ENCODE data around the gene CLCNKA.
A peak's percentile ranks its signal among the peaks of the same experiment; 100 is the strongest.

CLCNKA gene

GRCh38 chr1:16063226-16063829 is 41.5 kb downstream of the CLCNKA start:
- no peak for DNase-seq (ENCODE audit: low read depth, low spot score)

GRCh38 chr1:16063921-16064320 is 42.1 kb downstream of the CLCNKA start:
- no peak for DNase-seq (ENCODE audit: low read depth, low spot score)

GRCh38 chr1:16064536-16065268 is 42.9 kb downstream of the CLCNKA start:
- DNase-seq (ENCODE audit: low read depth, low spot score) = no peak

GRCh38 chr1:16065269-16065576 is 43.4 kb downstream of the CLCNKA start:
- DNase-seq (ENCODE audit: low read depth, low spot score) = no peak

- no peak for DNase-seq (ENCODE audit: low read depth, low spot score)
Measured at GRCh38 chr1:16066245-16066644, 44.4 kb downstream of the CLCNKA start.

GRCh38 chr1:16067127-16067768 is 45.4 kb downstream of the CLCNKA start:
- DNase-seq (ENCODE audit: low read depth, low spot score) = no peak

GRCh38 chr1:16067933-16068332 is 46.1 kb downstream of the CLCNKA start:
- no peak for DNase-seq (ENCODE audit: low read depth, low spot score)

- DNase-seq (ENCODE audit: low read depth, low spot score) = no peak
Measured at GRCh38 chr1:16068356-16069270, 46.8 kb downstream of the CLCNKA start.

GRCh38 chr1:16070640-16071355 is 49.0 kb downstream of the CLCNKA start:
- DNase-seq (ENCODE audit: low read depth, low spot score) = no peak

GRCh38 chr1:16071614-16072013 is 49.8 kb downstream of the CLCNKA start:
- no peak for DNase-seq (ENCODE audit: low read depth, low spot score)

- no peak for DNase-seq (ENCODE audit: low read depth, low spot score)
Measured at GRCh38 chr1:16072095-16072494, 50.3 kb downstream of the CLCNKA start.

- DNase-seq (ENCODE audit: low read depth, low spot score) = no peak
Measured at GRCh38 chr1:16072616-16073484, 51.0 kb downstream of the CLCNKA start.

GRCh38 chr1:16073490-16074119 is 51.8 kb downstream of the CLCNKA start, which contains the start of gene FAM131C:
Gene FAM131C (minus strand): TSS chr1:16073651. CDS start chr1:16073442, 209 bp downstream.
- no peak for DNase-seq (ENCODE audit: low read depth, low spot score)

- DNase-seq (ENCODE audit: low read depth, low spot score) = no peak
Measured at GRCh38 chr1:16074217-16074616, 52.4 kb downstream of the CLCNKA start.

GRCh38 chr1:16075337-16076030 is 53.6 kb downstream of the CLCNKA start:
- DNase-seq (ENCODE audit: low read depth, low spot score) = no peak

GRCh38 chr1:16076031-16076864 is 54.4 kb downstream of the CLCNKA start:
- DNase-seq (ENCODE audit: low read depth, low spot score) = peak; percentile 63

GRCh38 chr1:16076865-16077238 is 55.0 kb downstream of the CLCNKA start:
- DNase-seq (ENCODE audit: low read depth, low spot score) = no peak

Data from brain pericyte (primary cell).